Ureter (tissue), 1 donor: Measurements from ENCODE around the gene VSIG4. TPM values are rescaled to one million over a fixed set of nuclear protein-coding genes. Genes with fewer than 3 reads are reported as not detected.
"Not testable (repeated sequence)": the region's sequence is repeated elsewhere in the genome, so short reads cannot be mapped to it uniquely, and the experiment has no call there.

Source experiments
- DNase-seq: peaks from one replicate; pipeline ENCODE4 v3.0.0-alpha.2; 2020; ENCODE audit warnings: low spot score
- total RNA-seq: library from RNA; stranded (reverse); gene quantifications from one replicate; pipeline ENCODE4 v1.2.4, GENCODE V29; 2023
- donor health status: DM: yes; HTN: yes; CAD: no.

The VSIG4 gene
- total RNA-seq, 1 donor from 2014 or later, result 23.4 TPM

- DNase-seq, result not testable (repeated sequence)
These were observed 62.7 kb downstream of the VSIG4 start for GRCh38 chrX:65977161-65977560.

- DNase-seq, result no peak
These were observed 63.7 kb downstream of the VSIG4 start for GRCh38 chrX:65976161-65976560.

- DNase-seq, result not testable (repeated sequence)
These were observed 64.6 kb downstream of the VSIG4 start for GRCh38 chrX:65975161-65975751.

Other genes with a start within 250 kb of the VSIG4 start
- gene HEPH, start 124.2 kb upstream of the VSIG4 start, total RNA-seq, result 15.7 TPM